SKM-1 (cell line): Measurements from ENCODE around the gene PHC2.

Experiments used
- DNase-seq: peaks from one replicate; lab custom pipeline; 2025; ENCODE audit not compliant: unreplicated experiment; lab: John Stamatoyannopoulos, UW

PHC2 gene

GRCh38 chr1:33354707-33355316, 76.1 kb downstream of the PHC2 start:
- no peak for DNase-seq

- no peak for DNase-seq
Measured at GRCh38 chr1:33353531-33353930, 77.4 kb downstream of the PHC2 start.

DNA sequence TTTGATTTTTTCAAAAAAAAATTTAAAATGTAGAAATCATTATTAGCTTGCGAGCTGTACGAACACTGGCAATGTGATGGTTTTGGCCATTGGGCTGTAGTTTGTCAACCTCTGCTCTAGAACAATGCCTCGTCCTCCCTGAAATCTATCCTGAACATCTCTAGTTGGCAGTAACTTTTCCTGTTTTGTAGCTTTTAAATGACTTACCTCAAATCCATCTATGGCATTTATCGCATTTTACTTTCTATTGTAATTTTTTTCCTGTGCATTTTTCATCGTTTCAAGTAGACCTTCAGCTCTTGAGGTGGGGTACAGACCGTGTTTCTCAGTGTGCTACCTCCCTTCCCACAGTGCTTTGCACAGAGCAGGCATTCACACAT, 79.6 kb downstream of the PHC2 start:
- DNase-seq = no peak

DNA sequence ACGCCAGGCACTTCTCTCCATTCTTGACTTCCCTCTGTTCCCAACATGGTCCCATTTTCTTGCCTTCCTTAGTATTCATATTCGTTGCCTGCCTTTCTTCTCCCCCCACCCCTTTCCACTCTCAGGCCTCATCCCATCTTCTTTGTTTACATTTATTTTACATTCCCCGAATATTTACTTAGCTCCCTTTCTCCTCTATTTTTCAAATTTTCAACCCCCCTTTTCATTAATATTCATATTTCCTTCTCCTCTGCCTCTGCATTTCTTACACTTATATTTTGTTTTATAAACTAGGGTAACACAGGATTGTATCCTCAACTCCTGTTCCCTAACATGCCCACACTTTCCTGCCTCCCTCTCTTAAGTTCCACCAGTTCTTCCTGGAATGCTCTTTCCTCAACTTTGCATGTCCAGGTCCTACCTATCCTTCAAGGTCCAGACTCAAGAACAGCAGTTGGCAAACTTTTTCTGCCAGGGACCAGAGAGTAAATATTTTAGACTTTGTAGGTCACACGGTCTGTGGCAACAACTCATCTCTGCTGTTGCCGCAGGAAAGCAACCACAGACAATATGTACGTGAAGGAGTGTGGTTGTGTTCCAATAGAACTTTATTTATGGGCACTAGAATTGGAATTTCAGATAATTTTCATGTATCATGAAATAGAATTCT, 80.1 kb downstream of the PHC2 start:
- no peak for DNase-seq

DNA sequence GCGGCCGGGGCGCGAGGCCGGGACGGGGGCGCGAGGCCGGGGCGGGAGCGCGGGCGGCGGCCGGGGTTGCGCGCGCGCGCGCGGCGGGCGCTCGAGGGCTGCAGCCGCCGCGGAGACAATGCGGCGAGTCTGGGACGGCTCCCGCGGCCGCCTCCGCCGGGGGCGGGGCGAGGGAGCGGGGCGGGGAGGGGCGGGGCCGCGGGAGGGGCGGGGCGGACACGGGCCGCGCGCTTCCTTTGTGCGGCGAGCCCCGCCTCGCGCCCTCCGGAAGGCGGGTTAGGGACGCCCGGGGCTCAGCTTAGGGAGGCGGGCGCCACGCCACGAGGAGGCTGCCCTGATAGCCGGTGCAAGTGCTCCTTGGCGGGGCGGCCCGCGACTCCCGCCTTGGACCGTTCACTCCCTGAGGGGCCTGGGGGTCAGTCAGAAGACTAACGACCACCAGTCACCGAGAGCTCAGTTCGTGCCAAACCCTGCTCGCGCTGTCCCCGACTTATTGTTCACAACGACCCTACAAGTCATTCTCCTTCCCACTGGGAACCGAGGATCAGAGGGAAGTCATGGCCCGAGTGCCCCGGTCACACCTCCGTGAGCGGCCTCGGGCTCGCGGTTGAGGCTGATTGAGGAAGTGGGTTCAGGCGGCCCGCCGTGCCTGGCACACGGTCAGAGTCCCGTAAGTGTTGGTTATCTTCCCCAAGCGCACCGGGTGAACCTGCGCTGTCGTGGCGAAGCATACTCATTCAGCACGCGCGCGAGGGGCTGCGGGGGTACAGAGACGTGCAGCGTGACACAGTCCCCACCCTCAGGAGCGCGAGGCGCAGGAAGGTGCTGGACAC, 80.9 kb downstream of the PHC2 start:
- peak; percentile 64 for DNase-seq

- DNase-seq = no peak
Measured at GRCh38 chr1:33349081-33349759, 81.7 kb downstream of the PHC2 start.

- DNase-seq = no peak
Measured at GRCh38 chr1:33348676-33349080, 82.2 kb downstream of the PHC2 start.

DNA sequence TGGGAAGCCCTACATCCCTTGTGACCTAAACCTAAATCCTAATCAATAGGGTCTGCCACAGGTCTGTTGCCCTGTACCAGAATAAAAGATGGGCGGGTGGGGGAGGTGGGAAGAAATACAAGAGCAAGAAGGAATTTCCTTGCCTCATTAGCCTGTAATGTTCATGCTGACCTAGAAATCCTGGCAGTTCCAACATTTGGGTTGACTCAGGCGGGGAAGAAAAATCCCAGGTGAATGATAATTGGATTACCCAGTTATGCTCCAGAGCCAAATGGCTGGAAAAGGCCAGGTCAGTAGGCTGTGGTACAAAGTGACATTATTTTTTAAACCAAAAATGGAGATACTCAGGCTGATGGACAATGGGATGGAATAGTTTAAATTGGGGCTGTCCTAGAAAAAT, 82.7 kb downstream of the PHC2 start:
- no peak for DNase-seq

- DNase-seq = no peak
Measured at GRCh38 chr1:33347650-33347992, 83.3 kb downstream of the PHC2 start.

GRCh38 chr1:33346927-33347649, 83.8 kb downstream of the PHC2 start:
- DNase-seq = no peak

GRCh38 chr1:33346533-33346926, 84.4 kb downstream of the PHC2 start:
- DNase-seq = no peak

GRCh38 chr1:33344896-33345560, 85.9 kb downstream of the PHC2 start:
- no peak for DNase-seq

GRCh38 chr1:33343539-33343938, 87.4 kb downstream of the PHC2 start:
- DNase-seq = no peak

DNA sequence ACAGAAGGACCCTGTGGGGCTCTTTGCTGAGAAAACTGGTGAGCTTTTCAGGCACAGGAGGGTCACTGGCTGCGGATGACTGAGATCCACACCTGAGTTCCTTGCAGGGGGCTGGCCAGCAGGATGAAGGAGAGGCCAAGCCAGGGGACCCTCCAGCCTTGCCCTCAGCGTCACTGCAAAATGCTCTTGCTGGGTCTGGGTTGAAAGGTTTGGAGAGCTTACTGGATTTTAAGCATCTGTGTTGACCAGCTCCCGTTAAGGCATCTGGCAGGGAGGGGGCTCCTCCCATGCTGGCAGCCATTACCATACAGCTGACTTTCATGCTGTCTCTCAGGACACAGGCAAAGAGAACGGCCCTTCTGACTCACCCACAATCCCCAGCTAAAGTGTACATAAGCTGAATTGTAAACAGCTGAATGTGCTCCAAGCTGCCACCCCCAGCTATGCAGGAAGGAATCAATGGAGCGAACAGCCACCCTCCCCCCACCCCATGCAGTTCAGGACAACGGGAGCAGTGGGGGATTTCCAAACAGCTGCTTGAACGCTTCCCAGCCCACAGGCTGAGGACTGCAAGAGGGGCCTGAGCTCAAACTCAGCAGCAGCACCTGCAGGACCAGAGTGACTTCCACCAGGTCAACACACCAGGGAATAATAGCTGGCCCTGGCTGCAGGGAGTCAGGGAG, 88.7 kb downstream of the PHC2 start:
- DNase-seq = no peak

DNA sequence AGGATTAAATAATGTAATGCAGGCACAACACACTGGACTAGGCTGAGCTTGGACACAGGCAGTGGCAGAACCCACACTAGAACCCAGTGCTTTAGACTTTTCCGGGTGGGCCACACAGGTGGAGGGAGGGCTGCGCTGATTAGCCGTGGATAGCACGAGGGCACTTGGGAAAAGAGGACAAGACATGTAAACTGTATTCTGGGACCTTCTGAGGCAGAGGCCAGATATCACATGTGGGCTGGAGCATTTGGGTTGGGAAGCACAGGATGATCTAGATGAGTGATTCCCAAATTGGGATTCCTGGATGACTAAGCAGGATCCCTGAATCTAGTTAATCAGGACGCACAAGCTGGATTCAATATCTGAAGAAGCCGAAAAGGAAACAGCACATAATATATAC, 89.7 kb downstream of the PHC2 start:
- DNase-seq = no peak

DNA sequence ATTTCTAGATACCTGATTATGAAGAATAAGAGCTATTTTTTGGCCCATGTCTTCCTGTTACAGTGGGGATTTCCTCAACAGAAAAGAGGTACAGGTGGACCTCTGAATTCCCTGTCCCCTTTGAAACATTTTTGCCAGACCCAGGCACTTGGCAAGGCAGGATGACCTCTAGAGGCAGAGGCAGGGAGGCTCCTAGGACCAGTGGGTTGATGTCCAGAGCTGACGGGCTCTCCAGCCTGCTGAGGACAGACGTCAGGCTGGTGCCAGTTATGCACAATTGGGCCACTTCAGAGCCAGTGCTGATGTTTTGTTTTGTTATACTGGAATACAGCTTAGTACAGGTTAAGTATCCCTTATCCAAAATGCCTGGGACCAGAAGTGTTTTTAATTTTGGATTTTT, 91.5 kb downstream of the PHC2 start:
- DNase-seq = no peak

- DNase-seq = peak; percentile 92
Measured at GRCh38 chr1:33338440-33339211, 92.3 kb downstream of the PHC2 start.

DNA sequence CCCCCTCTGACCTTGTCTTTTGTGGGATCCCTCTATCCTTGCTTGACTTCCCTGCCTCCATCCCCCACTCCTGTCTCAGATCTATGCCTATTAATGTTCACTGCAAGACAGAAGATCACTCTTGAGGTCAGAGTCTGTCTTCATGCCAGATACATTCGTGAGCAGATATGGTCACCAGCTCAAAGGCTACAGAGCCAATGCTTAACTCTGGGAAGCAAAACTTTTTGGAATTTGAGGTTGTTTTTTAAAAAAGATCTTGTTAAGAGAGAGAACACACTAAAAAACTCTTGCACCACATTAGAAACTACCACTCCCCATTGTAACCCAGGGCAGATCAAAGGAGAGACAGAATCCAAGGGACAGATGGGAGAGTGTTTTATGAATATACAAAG, 92.9 kb downstream of the PHC2 start:
- no peak for DNase-seq

GRCh38 chr1:33337441-33337840, 93.5 kb downstream of the PHC2 start:
- DNase-seq = no peak
